Stimulated activated naive CD8-positive, alpha-beta T cell treated with anti-CD3 and anti-CD28 coated beads, Interleukin-15, Interleukin-2, amounts not matched to agents 100 ng/mL and 50 ng/mL, for 24 hours (primary cell): ENCODE data around the gene KRTAP9-8.

Source experiments
- H3K27ac Mint-ChIP-seq: one replicate; pipeline ENCODE4 v1.8.0; 2021; ENCODE audit warnings: mild to moderate bottlenecking, mixed read lengths
- H3K27me3 Mint-ChIP-seq: one replicate; pipeline ENCODE4 v1.8.0; 2021; ENCODE audit warnings: mixed read lengths
- H3K36me3 Mint-ChIP-seq: one replicate; pipeline ENCODE4 v1.8.0; 2021; ENCODE audit warnings: low read depth, mixed read lengths
- H3K4me1 Mint-ChIP-seq: one replicate; pipeline ENCODE4 v1.8.0; 2021; ENCODE audit warnings: low read depth, mixed read lengths
- H3K4me3 Mint-ChIP-seq: one replicate; pipeline ENCODE4 v1.8.0; 2021; ENCODE audit warnings: mild to moderate bottlenecking, mixed read lengths
- H3K9me3 Mint-ChIP-seq: one replicate; pipeline ENCODE4 v1.8.0; 2021; ENCODE audit warnings: mixed read lengths

The KRTAP9-8 gene

DNA sequence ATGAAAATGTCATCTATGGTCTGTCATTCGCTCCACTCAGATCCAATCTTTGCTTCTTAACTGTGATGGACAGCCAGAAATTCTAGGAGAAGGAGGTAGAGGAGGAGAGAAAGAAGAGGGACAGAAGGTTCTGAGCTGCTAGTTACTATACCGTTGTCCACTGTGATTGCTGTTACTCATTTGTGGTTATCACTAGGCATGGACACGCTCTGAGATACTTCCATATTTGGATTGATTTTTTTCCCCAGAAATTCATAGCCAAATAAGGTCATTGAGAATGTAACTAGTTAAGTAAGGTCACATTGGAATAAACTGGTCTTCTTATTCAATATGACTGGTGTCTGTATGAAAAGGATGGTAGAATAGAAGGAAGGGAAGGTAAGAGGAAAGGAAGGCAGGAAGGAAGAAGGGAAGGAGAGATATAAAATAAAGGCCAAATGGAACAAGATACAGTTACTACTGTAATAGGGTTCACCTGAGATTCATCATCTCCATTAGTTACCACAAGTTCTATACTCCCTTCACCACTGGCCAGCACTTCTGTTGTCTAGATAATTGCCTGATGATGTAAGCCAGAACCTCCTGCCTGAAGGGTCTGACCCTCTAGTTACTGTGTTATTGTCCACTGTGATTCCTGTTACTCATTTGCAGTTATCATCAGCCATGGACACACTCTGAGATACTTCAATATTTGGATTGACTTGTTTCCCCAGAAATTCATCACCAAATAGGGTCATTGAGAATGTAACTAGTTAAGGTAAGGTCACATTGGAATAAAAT is 40.6 kb downstream of the KRTAP9-8 start:
- no peak overlapping the region for H3K27ac Mint-ChIP-seq
- no peak overlapping the region for H3K4me3 Mint-ChIP-seq
- no peaks in the 10 kb centered on the region for H3K36me3 Mint-ChIP-seq
- no peaks in the 10 kb centered on the region for H3K4me1 Mint-ChIP-seq
- peaks cover 10% of the 10 kb centered on the region for H3K27me3 Mint-ChIP-seq
- no peaks in the 10 kb centered on the region for H3K9me3 Mint-ChIP-seq

DNA sequence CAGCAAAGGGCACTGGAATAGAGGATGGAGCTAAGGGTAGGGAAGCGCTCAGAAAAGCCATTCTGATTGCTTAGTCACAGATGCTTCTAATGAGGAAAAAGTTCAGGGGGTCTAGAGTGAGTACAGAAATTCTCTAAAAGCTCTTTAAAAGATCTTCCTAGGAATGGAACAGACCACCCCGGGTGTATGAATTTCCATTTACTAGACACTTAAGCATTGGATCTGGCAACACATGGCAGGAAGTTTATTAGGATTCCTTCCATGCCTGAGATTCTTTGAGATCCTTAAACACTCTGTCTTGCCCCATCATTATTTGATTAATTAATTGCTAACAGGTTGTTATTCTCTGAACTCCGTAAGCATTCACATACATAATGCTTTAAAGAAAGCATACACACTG is 46.2 kb downstream of the KRTAP9-8 start:
- H3K27me3 Mint-ChIP-seq: no peaks in the 10 kb centered on the region
- no peaks in the 10 kb centered on the region for H3K9me3 Mint-ChIP-seq
- no peaks in the 10 kb centered on the region for H3K36me3 Mint-ChIP-seq
- peaks cover 9% of the 10 kb centered on the region for H3K4me1 Mint-ChIP-seq
- H3K27ac Mint-ChIP-seq: no peak overlapping the region
- H3K4me3 Mint-ChIP-seq: no peak overlapping the region

DNA sequence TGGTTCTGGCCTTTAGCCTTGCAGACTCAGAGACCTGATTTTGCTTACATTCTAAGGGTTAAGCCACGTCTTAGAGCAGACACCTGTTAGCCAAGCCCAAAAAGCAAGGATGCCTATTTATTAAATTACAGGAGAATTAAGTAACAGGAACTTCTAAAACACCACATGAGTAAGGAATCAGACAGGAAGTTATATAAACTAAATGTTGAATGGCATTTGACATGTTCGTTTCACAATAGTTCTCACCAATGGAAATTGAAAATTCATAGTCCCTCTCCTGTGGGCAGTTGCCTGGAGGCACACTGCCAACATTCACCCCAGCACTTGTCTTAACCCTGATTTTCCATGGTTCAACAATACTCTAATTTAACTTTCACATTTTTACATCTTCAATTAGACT is 46.7 kb downstream of the KRTAP9-8 start:
- Mint-ChIP-seq H3K27me3 (no peaks in the 10 kb centered on the region), H3K36me3 (no peaks in the 10 kb centered on the region), H3K4me3 (no peak overlapping the region), H3K27ac (no peak overlapping the region), H3K9me3 (no peaks in the 10 kb centered on the region), H3K4me1 (peaks cover 9% of the 10 kb centered on the region)

DNA sequence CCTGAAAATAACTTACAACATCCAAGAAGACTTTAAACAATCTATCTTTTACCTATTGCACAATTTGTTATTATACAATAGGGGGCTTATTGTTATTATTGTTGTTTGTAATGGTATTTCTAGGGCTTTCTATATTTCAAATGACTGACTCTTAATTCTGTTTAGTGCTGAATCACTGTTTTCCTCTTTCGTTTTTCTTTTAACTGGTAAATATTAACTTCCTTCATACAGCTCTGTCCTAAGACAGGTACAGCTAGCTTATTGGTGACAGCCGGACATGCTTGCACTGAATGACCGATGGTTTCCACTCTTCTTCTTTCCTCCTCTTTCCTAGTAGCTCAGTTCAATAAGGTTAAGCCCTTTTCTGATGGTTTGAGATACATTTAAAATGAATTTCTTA is 49.3 kb downstream of the KRTAP9-8 start:
- H3K9me3 Mint-ChIP-seq: no peaks in the 10 kb centered on the region
- H3K4me3 Mint-ChIP-seq: no peak overlapping the region
- H3K27ac Mint-ChIP-seq: no peak overlapping the region
- H3K4me1 Mint-ChIP-seq: peaks cover 9% of the 10 kb centered on the region
- H3K27me3 Mint-ChIP-seq: no peaks in the 10 kb centered on the region
- H3K36me3 Mint-ChIP-seq: no peaks in the 10 kb centered on the region
